ENCODE data around the gene USP11.

USP11 gene

GRCh38 chrX:47224896-47225290, 7.9 kb upstream of the USP11 start:
- FAIRE-seq = no peak
- no peak for TF ChIP-seq POLR2A (IDR thresholded peaks at IDR 0.05; ENCODE audit: low read depth, low read length)

DNA sequence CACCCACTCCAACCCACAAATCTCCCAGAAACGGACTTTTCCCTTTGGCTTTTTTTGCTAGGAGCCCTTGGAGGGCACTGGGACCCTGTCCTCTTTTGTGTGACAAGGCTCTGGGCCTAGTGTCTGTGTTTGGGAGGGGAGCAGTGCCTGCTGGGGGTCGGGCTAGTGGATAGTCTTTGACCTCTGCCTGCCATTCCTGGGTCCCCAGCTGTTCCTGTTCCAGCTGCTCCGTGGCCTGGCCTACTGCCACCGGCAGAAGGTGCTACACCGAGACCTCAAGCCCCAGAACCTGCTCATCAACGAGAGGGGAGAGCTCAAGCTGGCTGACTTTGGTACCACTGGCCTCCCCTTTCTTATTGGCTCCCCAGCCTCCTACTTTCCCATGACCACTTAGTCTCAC, 6.7 kb upstream of the USP11 start:
- DNase-seq (ENCODE audit: insufficient read length, low spot score) (no peak), FAIRE-seq (no peak)
- no peak for TF ChIP-seq POLR2A (IDR thresholded peaks at IDR 0.05; ENCODE audit: low read depth, low read length)

More at GRCh38 chrX:47224896-47225290, 7.9 kb upstream of the USP11 start:
- no peak for DNase-seq (ENCODE audit: insufficient read length, low spot score)

GRCh38 chrX:47226531-47227333, 6.1 kb upstream of the USP11 start:
- FAIRE-seq (no peak), DNase-seq (ENCODE audit: insufficient read length, low spot score) (no peak)
- no peak for TF ChIP-seq POLR2A (IDR thresholded peaks at IDR 0.05; ENCODE audit: low read depth, low read length)

- no peak for TF ChIP-seq POLR2A (IDR thresholded peaks at IDR 0.05; ENCODE audit: low read depth, low read length)
- DNase-seq (ENCODE audit: insufficient read length, low spot score) = no peak
- no peak for FAIRE-seq
These were observed 5.5 kb upstream of the USP11 start for GRCh38 chrX:47227334-47227583.

DNA sequence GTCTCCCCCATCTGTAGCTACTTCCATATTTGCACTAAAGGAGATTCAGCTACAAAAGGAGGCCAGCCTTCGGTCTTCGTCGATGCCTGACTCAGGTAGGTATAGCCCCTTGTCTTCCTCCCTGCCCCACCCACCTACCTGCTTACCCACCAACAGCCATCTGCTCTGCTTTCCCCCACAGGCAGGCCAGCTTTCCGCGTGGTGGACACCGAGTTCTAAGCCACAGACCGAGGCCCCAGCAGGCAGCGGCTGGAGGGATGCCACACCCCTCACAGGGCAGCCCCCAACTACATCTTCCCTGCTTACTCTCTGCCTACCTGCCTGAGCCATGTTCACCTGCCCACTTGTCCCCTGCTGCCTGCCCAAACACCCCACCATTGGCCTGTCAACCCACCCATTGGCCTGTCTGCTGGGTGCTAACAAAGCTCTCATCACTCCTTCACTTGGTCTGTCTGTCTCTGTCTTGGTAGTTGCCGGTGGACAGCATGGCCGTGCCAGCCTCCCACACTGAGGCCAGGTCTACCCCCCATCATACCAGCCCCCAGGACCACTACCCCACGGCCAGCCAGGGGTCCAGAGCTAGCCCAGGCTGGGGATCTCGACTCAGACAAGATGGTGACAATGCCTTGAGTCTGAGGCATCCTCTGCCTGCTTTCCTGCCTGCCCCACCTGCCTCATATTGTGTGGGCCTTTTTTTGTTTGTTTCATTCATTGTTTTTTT, 4.1 kb upstream of the USP11 start:
- no peak for FAIRE-seq
- DNase-seq (ENCODE audit: insufficient read length, low spot score) = no peak

GRCh38 chrX:47229427-47229826, 3.4 kb upstream of the USP11 start:
- DNase-seq (ENCODE audit: insufficient read length, low spot score) = no peak
- no peak for FAIRE-seq
- TF ChIP-seq POLR2A (IDR thresholded peaks at IDR 0.05; ENCODE audit: low read depth, low read length) = no peak

More for the DNA sequence above, 4.1 kb upstream of the USP11 start:
- TF ChIP-seq POLR2A (IDR thresholded peaks at IDR 0.05; ENCODE audit: low read depth, low read length) = no peak

GRCh38 chrX:47230136-47230868, 2.5 kb upstream of the USP11 start:
- FAIRE-seq (no peak), DNase-seq (ENCODE audit: insufficient read length, low spot score) (no peak)
- no peak for TF ChIP-seq POLR2A (IDR thresholded peaks at IDR 0.05; ENCODE audit: low read depth, low read length)

- FAIRE-seq (no peak), DNase-seq (ENCODE audit: insufficient read length, low spot score) (no peak)
- TF ChIP-seq POLR2A (IDR thresholded peaks at IDR 0.05; ENCODE audit: low read depth, low read length) = no peak
These were observed 1.6 kb upstream of the USP11 start for GRCh38 chrX:47231167-47231566.

DNA sequence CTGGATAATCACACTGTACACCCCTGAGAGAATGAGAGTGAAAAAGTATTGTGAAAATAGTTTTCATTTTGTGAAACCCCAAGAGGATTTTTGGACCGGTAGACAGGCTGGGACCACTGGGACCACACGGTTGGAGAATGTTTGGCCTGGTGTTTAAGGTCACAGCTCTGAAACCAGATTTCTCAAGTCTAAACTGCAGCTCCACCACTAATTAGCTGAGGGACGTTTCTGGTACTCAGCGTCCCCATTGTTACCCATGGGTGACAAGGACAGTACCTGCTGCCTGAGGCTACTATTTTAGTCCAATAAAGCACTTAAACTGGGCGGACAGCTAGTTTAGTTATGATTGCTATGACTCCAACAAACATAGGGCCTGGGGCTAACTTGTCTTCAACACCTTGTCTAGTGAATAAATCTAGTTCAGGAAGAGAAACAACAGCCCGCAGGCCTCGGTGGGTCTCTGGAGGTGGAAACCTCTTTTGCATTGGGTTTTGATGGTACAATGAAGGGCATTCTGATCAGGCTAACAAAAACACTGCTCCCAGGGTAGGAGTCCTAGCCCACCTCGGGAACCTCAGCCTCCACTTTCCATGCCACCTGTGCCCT, 509 bp upstream of the USP11 start:
- DNase-seq (ENCODE audit: insufficient read length, low spot score) = no peak
- no peak for TF ChIP-seq POLR2A (IDR thresholded peaks at IDR 0.05; ENCODE audit: low read depth, low read length)
- FAIRE-seq = no peak

DNA sequence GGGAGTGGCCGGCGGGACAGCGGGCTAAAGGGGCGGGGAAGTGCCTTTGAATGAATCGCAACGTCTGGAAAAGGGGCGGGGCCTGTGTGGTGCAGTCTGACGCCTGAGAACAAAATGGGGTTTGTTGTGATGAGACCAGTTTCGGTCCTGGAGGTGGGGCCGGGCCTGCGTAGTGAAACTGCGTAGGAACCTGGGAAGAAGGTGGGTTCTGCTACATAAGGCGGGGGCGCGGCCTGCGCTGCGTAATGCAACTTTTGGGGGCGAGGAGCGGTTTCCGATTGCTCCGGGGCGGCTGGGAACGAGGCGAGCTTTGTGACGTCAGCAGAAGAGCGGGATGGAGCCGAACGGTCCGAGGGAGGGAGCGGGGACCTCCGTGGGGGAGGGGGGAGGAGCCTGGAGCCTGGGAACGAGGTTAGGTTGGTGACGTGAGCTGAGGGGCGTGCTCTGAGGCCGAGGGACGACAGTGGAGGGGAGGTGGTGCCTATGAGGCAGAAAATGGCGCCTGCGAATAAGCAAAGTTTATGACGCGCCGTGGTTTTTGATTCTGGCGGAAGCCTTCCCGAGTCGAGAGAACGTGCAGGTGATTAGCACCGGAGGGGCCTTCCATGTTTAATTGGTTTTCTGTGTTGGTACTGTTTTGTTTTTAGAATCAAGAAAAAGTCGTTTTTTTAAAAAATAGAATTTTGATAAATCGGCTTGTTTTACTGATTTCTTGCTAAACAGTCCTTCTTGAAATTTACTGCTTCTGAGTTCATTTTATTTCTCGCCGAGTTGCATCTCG, 714 bp downstream of the USP11 start:
- TF ChIP-seq POLR2A (IDR thresholded peaks at IDR 0.05; ENCODE audit: low read depth, low read length) = no peak
- FAIRE-seq = no peak
- peak; percentile 47 for DNase-seq (ENCODE audit: insufficient read length, low spot score)

- no peak for DNase-seq (ENCODE audit: insufficient read length, low spot score)
- FAIRE-seq = no peak
These were observed 1.8 kb downstream of the USP11 start for GRCh38 chrX:47234583-47234982.

DNA sequence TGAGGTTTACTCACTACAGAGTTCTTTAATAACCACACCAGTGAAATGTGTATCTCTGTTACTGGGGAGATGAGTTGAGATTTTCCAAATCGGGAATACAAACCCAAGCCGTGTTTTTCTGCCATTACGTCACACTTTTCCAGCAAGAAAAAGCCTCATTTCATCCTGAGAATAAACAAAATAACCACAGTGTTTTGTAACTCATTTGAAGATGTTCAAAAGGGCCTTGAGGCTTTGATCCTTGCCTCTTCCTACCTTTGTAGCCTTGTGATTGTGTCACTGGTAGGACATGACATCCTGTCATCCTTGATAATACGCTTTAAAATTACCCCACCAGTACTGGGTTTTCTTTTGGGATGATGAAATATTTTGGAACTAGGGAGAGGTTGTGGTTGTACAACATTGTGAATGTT, 2.9 kb downstream of the USP11 start:
- DNase-seq (ENCODE audit: insufficient read length, low spot score) = no peak
- no peak for TF ChIP-seq POLR2A (IDR thresholded peaks at IDR 0.05; ENCODE audit: low read depth, low read length)
- FAIRE-seq = no peak

More at GRCh38 chrX:47234583-47234982, 1.8 kb downstream of the USP11 start:
- no peak for TF ChIP-seq POLR2A (IDR thresholded peaks at IDR 0.05; ENCODE audit: low read depth, low read length)

DNA sequence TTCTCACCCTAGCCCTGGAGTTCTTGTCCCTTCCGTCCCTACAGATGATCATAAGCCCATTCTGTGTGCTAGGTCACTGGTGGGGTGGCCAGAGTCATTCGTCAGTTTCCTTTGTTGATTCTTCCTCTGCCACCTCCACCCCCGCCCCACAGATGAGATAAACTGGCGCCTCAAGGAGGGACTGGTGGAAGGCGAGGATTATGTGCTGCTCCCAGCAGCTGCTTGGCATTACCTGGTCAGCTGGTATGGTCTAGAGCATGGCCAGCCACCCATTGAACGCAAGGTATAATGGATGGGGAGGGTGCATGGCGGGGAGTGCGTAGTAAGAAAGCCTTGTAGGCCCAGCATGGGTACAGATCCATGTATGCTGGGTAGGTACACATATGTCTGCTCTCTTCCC, 6.4 kb downstream of the USP11 start:
- no peak for TF ChIP-seq POLR2A (IDR thresholded peaks at IDR 0.05; ENCODE audit: low read depth, low read length)
- FAIRE-seq = no peak
- no peak for DNase-seq (ENCODE audit: insufficient read length, low spot score)
